ENCODE measurements around the gene ZNF532.

DNA sequence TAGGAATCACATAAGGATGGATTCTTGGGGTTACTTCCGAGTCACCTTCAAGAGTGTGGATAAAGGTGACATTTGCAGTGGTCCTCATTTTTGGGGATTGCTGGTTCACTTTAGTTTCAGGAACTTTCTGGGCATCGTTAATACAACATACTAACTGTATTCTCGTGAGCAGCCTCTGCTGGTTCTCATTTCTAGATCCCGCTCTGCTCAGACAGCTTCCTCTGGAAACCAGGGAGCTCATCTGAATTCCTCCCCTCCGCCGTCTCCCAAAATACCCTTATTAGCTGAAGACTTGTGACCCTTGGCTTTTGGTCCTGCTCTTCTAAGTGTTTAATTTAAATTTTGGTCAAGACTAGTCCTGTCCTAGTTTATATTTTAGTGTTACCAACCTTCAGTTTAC lies 64.5 kb downstream of the ZNF532 start:
- TF ChIP-seq, protein P1, sequence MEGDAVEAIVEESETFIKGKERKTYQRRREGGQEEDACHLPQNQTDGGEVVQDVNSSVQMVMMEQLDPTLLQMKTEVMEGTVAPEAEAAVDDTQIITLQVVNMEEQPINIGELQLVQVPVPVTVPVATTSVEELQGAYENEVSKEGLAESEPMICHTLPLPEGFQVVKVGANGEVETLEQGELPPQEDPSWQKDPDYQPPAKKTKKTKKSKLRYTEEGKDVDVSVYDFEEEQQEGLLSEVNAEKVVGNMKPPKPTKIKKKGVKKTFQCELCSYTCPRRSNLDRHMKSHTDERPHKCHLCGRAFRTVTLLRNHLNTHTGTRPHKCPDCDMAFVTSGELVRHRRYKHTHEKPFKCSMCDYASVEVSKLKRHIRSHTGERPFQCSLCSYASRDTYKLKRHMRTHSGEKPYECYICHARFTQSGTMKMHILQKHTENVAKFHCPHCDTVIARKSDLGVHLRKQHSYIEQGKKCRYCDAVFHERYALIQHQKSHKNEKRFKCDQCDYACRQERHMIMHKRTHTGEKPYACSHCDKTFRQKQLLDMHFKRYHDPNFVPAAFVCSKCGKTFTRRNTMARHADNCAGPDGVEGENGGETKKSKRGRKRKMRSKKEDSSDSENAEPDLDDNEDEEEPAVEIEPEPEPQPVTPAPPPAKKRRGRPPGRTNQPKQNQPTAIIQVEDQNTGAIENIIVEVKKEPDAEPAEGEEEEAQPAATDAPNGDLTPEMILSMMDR (IDR thresholded peaks at IDR 0.05; ENCODE audit: insufficient read depth, low read length) = no peak
- TF ChIP-seq, protein P2, sequence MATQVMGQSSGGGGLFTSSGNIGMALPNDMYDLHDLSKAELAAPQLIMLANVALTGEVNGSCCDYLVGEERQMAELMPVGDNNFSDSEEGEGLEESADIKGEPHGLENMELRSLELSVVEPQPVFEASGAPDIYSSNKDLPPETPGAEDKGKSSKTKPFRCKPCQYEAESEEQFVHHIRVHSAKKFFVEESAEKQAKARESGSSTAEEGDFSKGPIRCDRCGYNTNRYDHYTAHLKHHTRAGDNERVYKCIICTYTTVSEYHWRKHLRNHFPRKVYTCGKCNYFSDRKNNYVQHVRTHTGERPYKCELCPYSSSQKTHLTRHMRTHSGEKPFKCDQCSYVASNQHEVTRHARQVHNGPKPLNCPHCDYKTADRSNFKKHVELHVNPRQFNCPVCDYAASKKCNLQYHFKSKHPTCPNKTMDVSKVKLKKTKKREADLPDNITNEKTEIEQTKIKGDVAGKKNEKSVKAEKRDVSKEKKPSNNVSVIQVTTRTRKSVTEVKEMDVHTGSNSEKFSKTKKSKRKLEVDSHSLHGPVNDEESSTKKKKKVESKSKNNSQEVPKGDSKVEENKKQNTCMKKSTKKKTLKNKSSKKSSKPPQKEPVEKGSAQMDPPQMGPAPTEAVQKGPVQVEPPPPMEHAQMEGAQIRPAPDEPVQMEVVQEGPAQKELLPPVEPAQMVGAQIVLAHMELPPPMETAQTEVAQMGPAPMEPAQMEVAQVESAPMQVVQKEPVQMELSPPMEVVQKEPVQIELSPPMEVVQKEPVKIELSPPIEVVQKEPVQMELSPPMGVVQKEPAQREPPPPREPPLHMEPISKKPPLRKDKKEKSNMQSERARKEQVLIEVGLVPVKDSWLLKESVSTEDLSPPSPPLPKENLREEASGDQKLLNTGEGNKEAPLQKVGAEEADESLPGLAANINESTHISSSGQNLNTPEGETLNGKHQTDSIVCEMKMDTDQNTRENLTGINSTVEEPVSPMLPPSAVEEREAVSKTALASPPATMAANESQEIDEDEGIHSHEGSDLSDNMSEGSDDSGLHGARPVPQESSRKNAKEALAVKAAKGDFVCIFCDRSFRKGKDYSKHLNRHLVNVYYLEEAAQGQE (IDR thresholded peaks at IDR 0.05; ENCODE audit: insufficient replicate concordance, low read depth) = no peak

Measured in HL-60 (cell line).